NCI-H187 treated with DMSO at 0.1 percent for 48 hours (cell line): ENCODE results near the gene ACTN3.
"Not testable (repeated sequence)": the region's sequence is repeated elsewhere in the genome, so short reads cannot be mapped to it uniquely, and the experiment has no call there.

Experiments used
- DNase-seq: peaks from one replicate; lab custom pipeline; 2025; lab: John Stamatoyannopoulos, UW

ACTN3 gene

DNA sequence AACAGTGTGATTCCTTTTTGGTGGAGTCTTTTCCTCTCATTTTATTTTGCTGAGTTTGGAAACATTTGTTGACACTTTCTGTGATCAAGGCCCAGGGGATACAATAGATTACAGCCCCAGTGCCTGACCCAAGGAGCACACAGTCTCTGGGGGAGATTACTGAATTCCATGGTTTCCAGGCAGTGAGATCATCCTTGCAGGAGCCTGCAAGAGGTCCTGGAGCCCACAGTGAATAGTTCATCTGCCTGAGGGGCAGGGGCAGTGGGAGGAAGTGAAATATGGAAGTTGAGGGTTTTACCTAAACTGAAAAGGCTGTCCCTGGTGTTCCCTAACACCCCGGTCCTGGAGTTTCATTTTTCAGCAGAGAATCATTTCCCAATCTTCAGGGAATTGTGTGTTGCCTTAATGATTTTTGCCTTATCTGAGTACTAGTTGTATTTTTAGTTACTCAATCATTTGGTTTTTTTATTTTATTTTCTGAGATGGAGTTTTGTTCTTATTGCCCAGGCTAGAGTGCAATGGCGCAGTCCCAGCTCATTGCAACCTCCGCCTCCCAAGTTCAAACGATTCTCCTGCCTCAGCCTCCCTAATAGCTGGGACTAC, 54.0 kb downstream of the ACTN3 start:
- no peak for DNase-seq

DNA sequence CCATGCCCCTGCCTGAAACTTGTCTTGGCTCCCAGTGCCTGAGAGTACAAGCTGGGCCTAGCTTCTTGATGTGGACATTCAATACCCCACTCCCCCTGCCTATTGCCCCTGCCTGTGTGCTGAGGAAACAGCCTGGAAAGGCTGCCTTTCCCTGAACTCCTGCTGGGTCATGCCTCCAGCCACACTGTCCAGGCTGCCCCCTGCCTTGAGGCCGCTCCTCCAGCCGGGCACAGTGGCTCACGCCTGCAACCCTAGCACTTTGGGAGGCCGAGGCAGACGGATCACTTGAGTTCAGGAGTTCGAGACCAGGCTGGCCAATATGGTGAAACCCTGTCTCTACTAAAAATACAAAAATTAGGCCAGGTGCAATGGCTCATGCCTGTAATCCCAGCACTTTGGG, 56.4 kb downstream of the ACTN3 start:
- no peak for DNase-seq

DNA sequence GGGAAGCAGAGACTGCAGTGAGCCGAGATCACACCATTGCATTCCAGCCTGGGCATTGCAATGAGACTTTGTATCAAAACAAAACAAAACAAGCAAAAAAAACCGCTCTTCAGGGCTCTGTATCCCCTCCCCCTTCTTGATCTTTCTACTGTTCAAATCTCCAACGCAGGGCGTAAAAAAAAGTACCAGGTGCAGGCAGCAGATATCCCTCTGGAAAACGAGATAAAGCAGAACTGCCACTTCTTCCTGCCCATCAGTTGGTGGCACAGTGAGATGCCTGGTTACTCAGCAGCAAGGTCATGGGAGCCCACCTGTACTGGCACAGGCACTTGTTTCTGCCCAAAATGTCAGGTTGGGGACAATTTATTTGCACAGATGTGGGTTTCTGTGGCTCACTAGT, 57.5 kb downstream of the ACTN3 start:
- no peak for DNase-seq

DNA sequence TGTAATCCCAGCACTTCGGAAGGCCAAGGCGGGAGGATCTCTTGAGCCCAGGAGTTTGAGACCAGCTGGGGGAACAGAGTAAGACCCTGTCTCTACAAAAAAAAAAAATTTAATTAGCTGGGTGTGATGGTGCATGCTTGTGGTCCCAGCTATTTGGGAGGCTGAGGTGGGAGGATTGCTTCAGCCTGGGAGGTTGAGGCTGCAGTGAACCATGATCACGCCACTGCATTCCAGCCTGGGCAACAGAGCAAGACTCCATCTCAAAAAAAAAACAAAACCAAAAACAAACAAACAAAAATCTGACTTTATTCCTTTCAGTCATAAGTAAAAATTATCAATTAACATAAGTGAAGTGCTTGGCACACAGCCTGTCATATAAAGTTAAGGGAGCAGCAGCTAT, 59.9 kb downstream of the ACTN3 start:
- not testable (repeated sequence) for DNase-seq

DNA sequence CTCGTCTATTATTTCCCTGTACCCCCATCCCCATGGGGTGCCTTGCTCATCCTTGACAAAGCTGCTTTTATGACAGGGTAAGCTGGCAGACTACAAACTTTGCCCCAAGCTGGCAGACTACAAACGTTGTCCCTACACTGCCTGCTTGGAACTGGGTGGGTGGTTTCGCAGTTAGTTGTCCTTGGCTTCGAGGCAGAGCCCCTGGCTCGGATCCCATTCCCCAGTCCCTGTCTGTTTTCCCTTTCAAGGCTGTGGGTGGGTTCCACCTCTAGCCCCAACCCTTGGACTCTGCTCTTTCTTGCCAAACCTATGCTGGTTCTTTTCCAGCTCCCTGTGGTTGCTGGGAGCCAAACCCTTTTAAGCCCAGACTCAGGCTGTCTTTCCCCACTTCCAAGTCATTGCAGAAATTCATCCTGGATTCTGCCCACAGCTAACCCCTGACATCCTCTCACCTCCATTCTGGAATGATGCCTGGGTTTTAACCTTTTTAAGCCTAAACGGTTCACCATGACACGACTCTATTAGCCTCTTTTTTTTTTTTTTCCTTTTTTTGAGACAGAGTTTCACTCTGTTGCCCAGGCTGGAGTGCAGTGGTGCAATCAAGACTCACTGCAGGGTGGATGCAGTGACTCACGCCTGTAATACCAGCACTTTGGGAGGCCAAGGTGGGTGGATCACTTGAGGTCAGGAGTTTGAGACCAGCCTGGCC, 60.6 kb downstream of the ACTN3 start:
- DNase-seq: no peak

DNA sequence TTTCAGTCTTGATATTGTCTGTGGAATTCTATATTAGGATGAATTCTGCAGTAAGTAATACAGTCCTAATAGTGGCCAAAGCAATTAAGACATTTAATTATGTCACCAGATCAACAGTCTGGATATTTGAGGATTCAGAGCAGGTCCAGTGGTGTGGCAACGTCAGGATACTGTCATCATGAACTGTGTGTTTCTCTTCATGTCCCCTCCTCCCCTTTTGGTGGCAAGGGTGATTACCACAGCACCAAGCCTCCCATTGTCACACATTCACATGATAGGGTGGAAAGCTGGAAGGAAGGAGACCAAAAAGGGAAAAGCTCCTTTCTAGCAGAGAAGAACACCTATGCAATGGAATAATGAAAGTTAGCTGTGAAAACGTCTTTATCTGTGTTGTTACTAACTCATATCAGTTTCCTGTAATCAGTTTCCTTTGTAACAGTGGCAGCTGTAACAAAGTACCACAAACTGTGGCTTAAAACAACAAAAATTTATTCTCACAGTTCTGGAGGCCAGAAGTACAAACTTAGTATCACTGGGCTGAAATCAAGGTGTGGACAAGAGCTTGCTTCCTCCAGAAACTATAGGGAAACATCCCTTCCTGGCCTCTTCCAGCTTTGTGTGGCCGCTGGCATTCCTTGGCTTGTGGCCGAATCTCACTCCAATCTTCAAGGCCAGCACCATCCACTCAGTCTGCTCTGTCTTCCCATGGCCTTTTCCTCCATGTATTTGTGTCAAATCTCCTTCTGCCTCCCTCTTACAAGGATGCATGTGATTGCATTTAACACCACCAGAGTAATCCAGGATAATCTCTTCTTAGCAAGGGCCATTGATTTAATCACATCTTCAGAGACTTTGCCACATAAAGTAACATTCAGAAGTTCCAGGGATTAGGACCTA, 63.3 kb downstream of the ACTN3 start:
- no peak for DNase-seq

DNA sequence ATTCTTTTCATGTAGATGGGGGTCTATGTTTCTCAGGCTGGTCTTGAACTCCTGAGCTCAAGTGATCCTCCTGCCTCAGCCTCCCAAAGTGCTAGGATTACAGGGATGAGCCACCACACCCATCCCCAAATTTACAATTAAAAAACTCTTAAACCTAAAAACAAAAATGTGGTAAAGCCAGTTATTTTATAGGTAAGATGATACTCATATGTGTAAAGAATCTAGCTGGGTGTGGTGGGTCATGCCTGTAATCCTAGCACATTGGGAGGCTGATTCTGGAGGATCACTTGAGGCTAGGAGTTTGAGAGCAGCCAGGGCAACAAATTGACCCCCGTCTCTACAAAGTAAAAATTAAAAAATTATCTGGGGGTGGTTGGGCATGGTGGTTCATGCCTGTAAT, 65.8 kb downstream of the ACTN3 start:
- DNase-seq: no peak
